Measurements from ENCODE around the gene ARHGAP42. TPM values are rescaled to one million over a fixed set of nuclear protein-coding genes. Genes with fewer than 3 reads are reported as not detected.

ARHGAP42 gene
- total and polyA plus RNA-seq, 12 donors = 2.5 to 25.0 (median 11.5) TPM

DNA sequence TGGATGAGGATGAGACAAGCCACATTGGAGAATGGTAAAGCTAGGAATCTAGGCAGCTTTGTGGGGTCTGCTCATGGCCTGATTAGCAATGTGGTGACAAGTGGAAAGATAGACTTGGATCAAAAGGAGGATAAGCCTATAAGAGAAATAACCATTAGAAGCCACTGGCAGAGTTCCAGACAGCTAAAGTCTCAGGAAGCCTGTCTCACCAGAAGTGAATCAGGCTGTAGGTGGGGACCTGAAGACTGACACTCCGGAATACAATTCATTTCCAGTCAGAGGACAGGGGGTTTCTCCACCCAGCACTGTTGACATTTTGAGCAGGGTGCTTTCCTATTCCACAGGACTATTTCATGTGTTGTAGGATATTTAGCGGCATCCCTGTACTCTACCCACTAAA lies 129.7 kb downstream of the ARHGAP42 start:
- no peaks in the 10 kb centered on the region for H3K27me3 ChIP-seq
- H3K36me3 ChIP-seq (replicated peaks in 1 of 2) = no peaks in the 10 kb centered on the region
- intact Hi-C loops (cut with DNase I) = no loop called here
- DNase-seq = no peak
- TF ChIP-seq POLR2A (IDR thresholded peaks at IDR 0.05) = no peak
- TF ChIP-seq, protein P1, sequence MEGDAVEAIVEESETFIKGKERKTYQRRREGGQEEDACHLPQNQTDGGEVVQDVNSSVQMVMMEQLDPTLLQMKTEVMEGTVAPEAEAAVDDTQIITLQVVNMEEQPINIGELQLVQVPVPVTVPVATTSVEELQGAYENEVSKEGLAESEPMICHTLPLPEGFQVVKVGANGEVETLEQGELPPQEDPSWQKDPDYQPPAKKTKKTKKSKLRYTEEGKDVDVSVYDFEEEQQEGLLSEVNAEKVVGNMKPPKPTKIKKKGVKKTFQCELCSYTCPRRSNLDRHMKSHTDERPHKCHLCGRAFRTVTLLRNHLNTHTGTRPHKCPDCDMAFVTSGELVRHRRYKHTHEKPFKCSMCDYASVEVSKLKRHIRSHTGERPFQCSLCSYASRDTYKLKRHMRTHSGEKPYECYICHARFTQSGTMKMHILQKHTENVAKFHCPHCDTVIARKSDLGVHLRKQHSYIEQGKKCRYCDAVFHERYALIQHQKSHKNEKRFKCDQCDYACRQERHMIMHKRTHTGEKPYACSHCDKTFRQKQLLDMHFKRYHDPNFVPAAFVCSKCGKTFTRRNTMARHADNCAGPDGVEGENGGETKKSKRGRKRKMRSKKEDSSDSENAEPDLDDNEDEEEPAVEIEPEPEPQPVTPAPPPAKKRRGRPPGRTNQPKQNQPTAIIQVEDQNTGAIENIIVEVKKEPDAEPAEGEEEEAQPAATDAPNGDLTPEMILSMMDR (IDR thresholded peaks at IDR 0.05) = no peak
- H3K9me3 ChIP-seq (replicated peaks in 1 of 3) = no peaks in the 10 kb centered on the region
- H3K4me1 ChIP-seq (replicated peaks in 1 of 2) = no peaks in the 10 kb centered on the region
- WGBS, 4 donors = 81 to 94% (median 88%) methylated on average over 2 of the region's 2 CpGs
- H3K4me3 ChIP-seq = no peak overlapping the region
- no peak overlapping the region for H3K27ac ChIP-seq

DNA sequence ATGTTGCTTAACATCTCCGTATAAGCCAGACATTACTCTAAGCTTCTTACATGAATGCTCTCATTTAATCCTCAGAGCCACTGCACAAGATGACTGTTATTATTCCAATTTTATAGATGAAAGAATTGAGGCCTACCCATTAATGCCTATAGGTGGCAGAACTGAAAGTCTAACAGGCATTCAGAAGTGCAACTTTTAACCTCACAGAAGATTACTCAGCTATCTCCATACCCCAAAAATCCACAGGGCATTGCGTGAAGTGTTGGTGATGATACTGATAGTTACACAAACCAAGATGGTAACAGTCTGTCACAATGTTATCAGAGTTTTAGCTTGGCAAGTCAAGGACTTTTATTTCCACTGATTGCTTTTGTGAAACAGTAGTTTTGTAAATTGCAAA lies 130.5 kb downstream of the ARHGAP42 start:
- Histone ChIP-seq H3K4me3 (no peak overlapping the region), H3K36me3 (replicated peaks in 1 of 2) (no peaks in the 10 kb centered on the region), H3K4me1 (replicated peaks in 1 of 2) (no peaks in the 10 kb centered on the region), H3K27ac (no peak overlapping the region), H3K9me3 (replicated peaks in 1 of 3) (no peaks in the 10 kb centered on the region), H3K27me3 (no peaks in the 10 kb centered on the region)
- 73 to 96% (median 89%) methylated on average over 2 of the region's 2 CpGs for WGBS, 4 donors
- intact Hi-C loops (cut with DNase I) = no loop called here
- DNase-seq = no peak
- no peak for TF ChIP-seq POLR2A (IDR thresholded peaks at IDR 0.05)
- TF ChIP-seq, protein P1 (IDR thresholded peaks at IDR 0.05) = no peak

DNA sequence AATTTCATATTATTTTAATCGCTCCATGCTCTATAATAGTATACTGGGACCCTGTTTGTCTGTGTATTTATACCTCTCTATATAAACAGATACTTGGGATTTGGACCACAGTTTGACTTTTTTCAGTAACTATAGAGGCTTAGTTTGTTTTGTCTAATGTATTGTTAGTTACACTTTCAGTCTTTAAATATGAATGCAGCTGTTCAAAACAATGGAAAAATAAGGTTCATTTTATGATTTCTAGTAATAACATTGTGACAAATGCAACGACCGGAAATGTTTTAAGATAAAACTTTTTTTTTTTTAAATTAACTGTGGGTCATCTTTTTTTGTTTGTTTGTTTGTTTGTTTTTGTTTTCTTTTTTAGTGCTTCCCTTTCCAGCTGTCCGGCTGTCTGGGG lies 133.5 kb downstream of the ARHGAP42 start:
- no peak overlapping the region for H3K4me3 ChIP-seq
- intact Hi-C loops (cut with DNase I) = no loop called here
- H3K27ac ChIP-seq = no peak overlapping the region
- no peaks in the 10 kb centered on the region for H3K36me3 ChIP-seq (replicated peaks in 1 of 2)
- H3K27me3 ChIP-seq = no peaks in the 10 kb centered on the region
- WGBS, 4 donors = 81 to 86% (median 85%) methylated on average over 4 of the region's 4 CpGs
- DNase-seq = no peak
- no peaks in the 10 kb centered on the region for H3K4me1 ChIP-seq (replicated peaks in 1 of 2)
- TF ChIP-seq POLR2A (IDR thresholded peaks at IDR 0.05) = no peak
- TF ChIP-seq, protein P1 (IDR thresholded peaks at IDR 0.05) = no peak
- no peaks in the 10 kb centered on the region for H3K9me3 ChIP-seq (replicated peaks in 1 of 3)

DNA sequence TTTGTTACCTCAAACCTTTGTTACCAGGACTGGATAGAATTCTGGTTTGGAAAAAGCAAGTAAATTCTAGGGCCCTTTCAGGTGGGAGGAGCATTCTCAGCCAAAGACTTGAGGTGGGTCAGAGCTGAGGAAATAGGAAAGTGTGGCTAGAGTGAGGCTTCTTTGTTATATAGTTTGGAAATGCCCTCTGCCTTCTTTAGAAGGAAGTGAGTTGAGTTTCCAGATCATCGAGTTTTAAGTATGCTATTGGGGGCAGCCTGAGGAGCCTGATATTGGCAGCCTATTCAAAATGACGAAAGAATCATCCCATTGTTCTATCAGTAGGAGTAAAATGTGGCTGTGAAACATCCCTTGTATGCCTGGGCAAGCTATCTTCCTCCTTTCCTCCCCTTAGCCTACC lies 134.1 kb downstream of the ARHGAP42 start:
- 63 to 78% (median 73%) methylated on average over 2 of the region's 2 CpGs for WGBS, 4 donors
- DNase-seq = no peak
- Histone ChIP-seq H3K36me3 (replicated peaks in 1 of 2) (no peaks in the 10 kb centered on the region), H3K4me3 (no peak overlapping the region), H3K9me3 (replicated peaks in 1 of 3) (no peaks in the 10 kb centered on the region), H3K27ac (no peak overlapping the region), H3K27me3 (no peaks in the 10 kb centered on the region), H3K4me1 (replicated peaks in 1 of 2) (no peaks in the 10 kb centered on the region)
- TF ChIP-seq POLR2A (IDR thresholded peaks at IDR 0.05) = no peak
- TF ChIP-seq, protein P1 (IDR thresholded peaks at IDR 0.05) = no peak
- intact Hi-C loops (cut with DNase I) = no loop called here

All from adrenal gland (tissue), 12 donors.